AG10803 (cell line): ENCODE measurements around the gene IRF4.

Experiments
- DNase-seq: peaks from one replicate; pipeline ENCODE4 v3.0.0; 2010; ENCODE audit warnings: low read depth
- H3K4me3 ChIP-seq: 2 replicates; pipeline ENCODE4 v1.5.1; 2011; ENCODE audit warnings: mild to moderate bottlenecking, low read length, control low read depth
- CTCF ChIP-seq: conservative IDR thresholded peaks from 2 replicates; pipeline ENCODE4 v1.5.1; 2011; ENCODE audit warnings: mild to moderate bottlenecking, low read length, control low read depth, inconsistent platforms

The IRF4 gene

GRCh38 chr6:455006-455585 is 63.5 kb downstream of the IRF4 start:
- no peak for DNase-seq
- H3K4me3 ChIP-seq = no peak overlapping the region
- no peak for TF ChIP-seq CTCF

GRCh38 chr6:455835-456234 is 64.3 kb downstream of the IRF4 start:
- TF ChIP-seq CTCF = no peak
- no peak for DNase-seq
- no peak overlapping the region for H3K4me3 ChIP-seq

GRCh38 chr6:456358-456867 is 64.9 kb downstream of the IRF4 start:
- no peak for DNase-seq
- no peak overlapping the region for H3K4me3 ChIP-seq
- no peak for TF ChIP-seq CTCF

GRCh38 chr6:456887-457286 is 65.3 kb downstream of the IRF4 start:
- DNase-seq = no peak
- no peak overlapping the region for H3K4me3 ChIP-seq
- TF ChIP-seq CTCF = no peak
